Measurements from ENCODE around the gene SLCO1A2.

SLCO1A2 gene

DNA sequence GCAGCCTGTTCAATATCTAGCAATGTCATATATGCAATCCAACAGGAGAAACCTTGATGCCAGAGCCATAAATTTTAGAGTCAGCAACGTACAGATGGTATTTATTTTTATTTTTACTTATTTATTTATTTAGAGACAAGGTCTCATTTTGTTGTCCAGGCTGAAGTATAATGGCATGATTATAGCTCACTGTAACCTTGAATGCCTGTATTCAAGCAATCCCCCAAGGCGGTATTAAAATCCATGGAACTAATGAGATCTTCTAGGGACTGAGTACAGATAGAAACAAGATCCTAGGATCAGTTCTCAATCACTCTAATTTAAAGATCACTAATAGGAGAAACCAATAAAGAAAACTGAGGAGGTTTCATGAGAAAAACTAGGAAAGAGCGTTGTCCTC lies 114.5 kb downstream of the SLCO1A2 start:
- in situ Hi-C loops (cut with MboI; ENCODE audit: low sequenced_read_pairs): no loop called here

DNA sequence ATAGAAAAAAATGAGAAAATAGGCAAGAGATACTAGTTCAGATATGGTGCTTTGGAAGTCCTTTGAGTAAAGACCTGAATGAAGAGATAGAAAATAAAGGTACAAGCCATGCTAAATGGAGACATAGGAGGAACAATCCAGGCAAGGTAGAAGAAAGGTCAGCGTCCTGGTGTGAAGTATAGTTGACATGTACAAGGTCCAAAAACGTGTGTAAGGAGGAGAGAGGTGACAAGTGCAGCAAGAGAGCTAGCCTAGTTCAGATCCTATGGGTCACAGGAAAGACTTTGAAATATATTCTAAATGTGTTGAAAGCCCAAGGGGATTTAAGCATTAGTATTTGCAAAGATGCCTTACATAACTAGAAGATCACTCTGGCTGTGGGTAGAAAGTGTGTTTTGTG lies 115.5 kb downstream of the SLCO1A2 start:
- in situ Hi-C loops (cut with MboI; ENCODE audit: low sequenced_read_pairs): no loop called here
